Neural progenitor cell (in vitro differentiated cells): Measurements from ENCODE around the gene MACROD2. TPM values are rescaled to one million over a fixed set of nuclear protein-coding genes. Genes with fewer than 3 reads are reported as not detected.

Experiments
- DNase-seq: peaks from one replicate; pipeline ENCODE4 v3.0.0-alpha.2; 2016; ENCODE audit warnings: low spot score
- H2AFZ ChIP-seq: fragments of 200-600 bp; sonication (generic); replicated peaks from 2 replicates; pipeline ENCODE4 v1.6.1; 2016; ENCODE audit warnings: antibody characterized with exemption
- H3F3A ChIP-seq: fragments of 200-600 bp; sonication (generic); 2 replicates; pipeline ENCODE4 v1.6.1; 2016; ENCODE audit warnings: antibody characterized with exemption, low read depth
- H3K27ac ChIP-seq: fragments of 200-600 bp; sonication (generic); 2 replicates; pipeline ENCODE4 v1.5.1; 2016; ENCODE audit warnings: mild to moderate bottlenecking
- H3K27me3 ChIP-seq: fragments of 200-600 bp; sonication (generic); 2 replicates; pipeline ENCODE4 v1.6.1; 2016; ENCODE audit warnings: mild to moderate bottlenecking, moderate library complexity
- H3K36me3 ChIP-seq: fragments of 200-600 bp; sonication (generic); 2 replicates; pipeline ENCODE4 v1.5.1; 2016
- H3K4me1 ChIP-seq: fragments of 200-600 bp; sonication (generic); 2 replicates; pipeline ENCODE4 v1.6.1; 2016; ENCODE audit warnings: mixed run types
- H3K4me2 ChIP-seq: fragments of 200-600 bp; sonication (generic); 2 replicates; pipeline ENCODE4 v1.6.1; 2016
- H3K4me3 ChIP-seq: fragments of 200-600 bp; sonication (generic); 2 replicates; pipeline ENCODE4 v1.5.1; 2016
- H3K79me2 ChIP-seq: fragments of 200-600 bp; sonication (generic); 2 replicates; pipeline ENCODE4 v1.6.1; 2016; ENCODE audit warnings: low read depth
- H3K9ac ChIP-seq: fragments of 200-600 bp; sonication (generic); 2 replicates; pipeline ENCODE4 v1.6.1; 2016
- H3K9me3 ChIP-seq: fragments of 200-600 bp; sonication (generic); 2 replicates; pipeline ENCODE4 v1.5.1; 2016; ENCODE audit warnings: low read depth
- H4K20me1 ChIP-seq: fragments of 200-600 bp; sonication (generic); 2 replicates; pipeline ENCODE4 v1.6.1; 2016; ENCODE audit warnings: low read depth
- H3K27ac Mint-ChIP-seq: 3 replicates; pipeline ENCODE4 v1.8.0; 2021; ENCODE audit warnings: mixed read lengths
- H3K27me3 Mint-ChIP-seq: 2 replicates; pipeline ENCODE4 v1.8.0; 2022; ENCODE audit warnings: low read depth, mild to moderate bottlenecking, inconsistent platforms, moderate library complexity, mixed read lengths; ENCODE audit not compliant: insufficient read depth
- H3K36me3 Mint-ChIP-seq: 3 replicates; pipeline ENCODE4 v1.8.0; 2021; ENCODE audit warnings: mixed read lengths
- H3K4me1 Mint-ChIP-seq: 3 replicates; pipeline ENCODE4 v1.8.0; 2021; ENCODE audit warnings: mixed read lengths
- H3K4me3 Mint-ChIP-seq: 3 replicates; pipeline ENCODE4 v1.8.0; 2021; ENCODE audit warnings: mild to moderate bottlenecking, moderate library complexity, mixed read lengths
- H3K9me3 Mint-ChIP-seq: 3 replicates; pipeline ENCODE4 v1.8.0; 2020; ENCODE audit warnings: mixed read lengths
- CTCF ChIP-seq: fragments of 200-600 bp; sonication (generic); IDR thresholded peaks from 2 replicates; pipeline ENCODE4 v1.5.1; 2017; ENCODE audit warnings: antibody characterized with exemption, mild to moderate bottlenecking
- EZH2 ChIP-seq: fragments of 200-600 bp; sonication (generic); IDR thresholded peaks from 2 replicates; pipeline ENCODE4 v1.6.1; 2017; ENCODE audit warnings: antibody characterized with exemption, mild to moderate bottlenecking, moderate library complexity
- EZH2phosphoT487 ChIP-seq: fragments of 200-600 bp; sonication (generic); IDR thresholded peaks from 2 replicates; pipeline ENCODE4 v1.6.1; 2017; ENCODE audit warnings: antibody characterized with exemption
- total RNA-seq: library from RNA; depleted of rRNA; stranded (reverse); fragments of >200 nt; gene quantifications from 2 replicates; pipeline ENCODE4 v1.2.3, GENCODE V29; 2015; ENCODE audit warnings: low replicate concordance

MACROD2 gene
- total RNA-seq, 1 donor from 2014 or later, result 11.9 TPM

GRCh38 chr20:14698605-14699373 lies 703.5 kb downstream of the MACROD2 start:
- peaks cover 26% of the 10 kb centered on the region for H3K4me1 Mint-ChIP-seq
- no peaks in the 10 kb centered on the region for H3K36me3 ChIP-seq
- no peak overlapping the region for H3K9ac ChIP-seq
- H3K4me2 ChIP-seq, result no peak overlapping the region
- H3K79me2 ChIP-seq, result no peaks in the 10 kb centered on the region
- H3K4me1 ChIP-seq, result peaks cover 4% of the 10 kb centered on the region
- H3K9me3 Mint-ChIP-seq, result no peaks in the 10 kb centered on the region
- peak overlapping the region; percentile 27 for H3K27ac Mint-ChIP-seq
- TF ChIP-seq CTCF (no peak), EZH2phosphoT487 (no peak), EZH2 (no peak)
- no peak overlapping the region for H3K27ac ChIP-seq
- no peak overlapping the region for H3K4me3 Mint-ChIP-seq
- H4K20me1 ChIP-seq, result no peaks in the 10 kb centered on the region
- no peak overlapping the region for H2AFZ ChIP-seq
- peaks cover 1% of the 10 kb centered on the region for H3K36me3 Mint-ChIP-seq
- H3K27me3 Mint-ChIP-seq, result peaks cover 2% of the 10 kb centered on the region
- no peaks in the 10 kb centered on the region for H3K9me3 ChIP-seq
- DNase-seq, result no peak
- no peaks in the 10 kb centered on the region for H3F3A ChIP-seq
- H3K4me3 ChIP-seq, result no peak overlapping the region
- H3K27me3 ChIP-seq, result no peaks in the 10 kb centered on the region

- H3K27me3 Mint-ChIP-seq, result peaks cover 2% of the 10 kb centered on the region
- H3K27ac Mint-ChIP-seq, result no peak overlapping the region
- Histone ChIP-seq H4K20me1 (no peaks in the 10 kb centered on the region), H3K9ac (no peak overlapping the region), H3K4me2 (no peak overlapping the region), H3K4me3 (no peak overlapping the region), H3K27me3 (no peaks in the 10 kb centered on the region), H3K79me2 (no peaks in the 10 kb centered on the region), H2AFZ (no peak overlapping the region), H3K36me3 (no peaks in the 10 kb centered on the region), H3K27ac (no peak overlapping the region), H3F3A (no peaks in the 10 kb centered on the region), H3K9me3 (no peaks in the 10 kb centered on the region), H3K4me1 (peaks cover 4% of the 10 kb centered on the region)
- peaks cover 1% of the 10 kb centered on the region for H3K36me3 Mint-ChIP-seq
- no peak for DNase-seq
- no peaks in the 10 kb centered on the region for H3K9me3 Mint-ChIP-seq
- H3K4me3 Mint-ChIP-seq, result no peak overlapping the region
- TF ChIP-seq EZH2 (no peak), EZH2phosphoT487 (no peak)
- peaks cover 24% of the 10 kb centered on the region for H3K4me1 Mint-ChIP-seq
Measured at GRCh38 chr20:14700639-14700960, 705.3 kb downstream of the MACROD2 start.

- H2AFZ ChIP-seq, result no peak overlapping the region
- peaks cover 1% of the 10 kb centered on the region for H3K36me3 Mint-ChIP-seq
- H3K4me1 ChIP-seq, result peaks cover 5% of the 10 kb centered on the region
- no peak overlapping the region for H3K4me3 ChIP-seq
- no peaks in the 10 kb centered on the region for H3K9me3 Mint-ChIP-seq
- DNase-seq, result no peak
- H3K27me3 Mint-ChIP-seq, result peaks cover 2% of the 10 kb centered on the region
- H3K36me3 ChIP-seq, result no peaks in the 10 kb centered on the region
- H4K20me1 ChIP-seq, result no peaks in the 10 kb centered on the region
- no peaks in the 10 kb centered on the region for H3F3A ChIP-seq
- H3K9me3 ChIP-seq, result no peaks in the 10 kb centered on the region
- peaks cover 21% of the 10 kb centered on the region for H3K4me1 Mint-ChIP-seq
- no peak overlapping the region for H3K4me3 Mint-ChIP-seq
- H3K27ac Mint-ChIP-seq, result no peak overlapping the region
- H3K4me2 ChIP-seq, result no peak overlapping the region
- H3K9ac ChIP-seq, result no peak overlapping the region
- no peak overlapping the region for H3K27ac ChIP-seq
- no peak for TF ChIP-seq EZH2phosphoT487
- no peak for TF ChIP-seq CTCF
- TF ChIP-seq EZH2, result no peak
- H3K27me3 ChIP-seq, result no peaks in the 10 kb centered on the region
- H3K79me2 ChIP-seq, result no peaks in the 10 kb centered on the region
Measured at GRCh38 chr20:14701326-14701725, 706.0 kb downstream of the MACROD2 start.

GRCh38 chr20:14706555-14706954 lies 711.2 kb downstream of the MACROD2 start:
- H3K4me1 Mint-ChIP-seq, result peaks cover 17% of the 10 kb centered on the region
- H3K36me3 Mint-ChIP-seq, result peaks cover 1% of the 10 kb centered on the region

More at GRCh38 chr20:14706555-14706954, 711.2 kb downstream of the MACROD2 start:
- peak overlapping the region; percentile 39 for H2AFZ ChIP-seq
- no peak for DNase-seq
- peak overlapping the region; percentile 8 for H3K27ac ChIP-seq
- no peaks in the 10 kb centered on the region for H4K20me1 ChIP-seq
- H3K36me3 ChIP-seq, result no peaks in the 10 kb centered on the region
- Mint-ChIP-seq H3K27ac (no peak overlapping the region), H3K4me3 (no peak overlapping the region), H3K27me3 (peaks cover 2% of the 10 kb centered on the region), H3K9me3 (no peaks in the 10 kb centered on the region)
- H3K9ac ChIP-seq, result no peak overlapping the region
- no peak for TF ChIP-seq EZH2phosphoT487
- no peak for TF ChIP-seq EZH2
- no peak for TF ChIP-seq CTCF
- H3K79me2 ChIP-seq, result no peaks in the 10 kb centered on the region
- no peaks in the 10 kb centered on the region for H3K27me3 ChIP-seq
- H3F3A ChIP-seq, result peaks cover 8% of the 10 kb centered on the region
- no peak overlapping the region for H3K4me2 ChIP-seq
- H3K4me3 ChIP-seq, result no peak overlapping the region
- no peaks in the 10 kb centered on the region for H3K9me3 ChIP-seq
- H3K4me1 ChIP-seq, result peaks cover 44% of the 10 kb centered on the region
